ENCODE results near the gene UBE2G1. TPM values are rescaled to one million over a fixed set of nuclear protein-coding genes. Genes with fewer than 3 reads are reported as not detected.

UBE2G1 gene
- total and polyA plus RNA-seq, 9 of the 15 experiments (the other 6 are each of a cell fraction or from before 2014, with no cell fraction given), result 10.1 to 65.9 (median 29.7) TPM

- TF ChIP-seq POLR2A (conservative IDR thresholded peaks at IDR 0.05), result peak; percentile 79
- TF ChIP-seq, protein P1, sequence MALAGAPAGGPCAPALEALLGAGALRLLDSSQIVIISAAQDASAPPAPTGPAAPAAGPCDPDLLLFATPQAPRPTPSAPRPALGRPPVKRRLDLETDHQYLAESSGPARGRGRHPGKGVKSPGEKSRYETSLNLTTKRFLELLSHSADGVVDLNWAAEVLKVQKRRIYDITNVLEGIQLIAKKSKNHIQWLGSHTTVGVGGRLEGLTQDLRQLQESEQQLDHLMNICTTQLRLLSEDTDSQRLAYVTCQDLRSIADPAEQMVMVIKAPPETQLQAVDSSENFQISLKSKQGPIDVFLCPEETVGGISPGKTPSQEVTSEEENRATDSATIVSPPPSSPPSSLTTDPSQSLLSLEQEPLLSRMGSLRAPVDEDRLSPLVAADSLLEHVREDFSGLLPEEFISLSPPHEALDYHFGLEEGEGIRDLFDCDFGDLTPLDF (CRISPR knock-in tag; IDR thresholded peaks at IDR 0.05), result no peak
- no peak for TF ChIP-seq TCF3 (CRISPR knock-in tag; IDR thresholded peaks at IDR 0.05)
- no peak for TF ChIP-seq TCF7 (IDR thresholded peaks at IDR 0.05; ENCODE audit: borderline replicate concordance)
- TF ChIP-seq, protein P2, sequence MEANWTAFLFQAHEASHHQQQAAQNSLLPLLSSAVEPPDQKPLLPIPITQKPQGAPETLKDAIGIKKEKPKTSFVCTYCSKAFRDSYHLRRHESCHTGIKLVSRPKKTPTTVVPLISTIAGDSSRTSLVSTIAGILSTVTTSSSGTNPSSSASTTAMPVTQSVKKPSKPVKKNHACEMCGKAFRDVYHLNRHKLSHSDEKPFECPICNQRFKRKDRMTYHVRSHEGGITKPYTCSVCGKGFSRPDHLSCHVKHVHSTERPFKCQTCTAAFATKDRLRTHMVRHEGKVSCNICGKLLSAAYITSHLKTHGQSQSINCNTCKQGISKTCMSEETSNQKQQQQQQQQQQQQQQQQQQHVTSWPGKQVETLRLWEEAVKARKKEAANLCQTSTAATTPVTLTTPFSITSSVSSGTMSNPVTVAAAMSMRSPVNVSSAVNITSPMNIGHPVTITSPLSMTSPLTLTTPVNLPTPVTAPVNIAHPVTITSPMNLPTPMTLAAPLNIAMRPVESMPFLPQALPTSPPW (CRISPR knock-in tag; IDR thresholded peaks at IDR 0.05), result peak; percentile 76
- no peak for TF ChIP-seq CBX8 (IDR thresholded peaks at IDR 0.05; ENCODE audit: borderline replicate concordance, extremely low read depth, low read depth, low read length, poor library complexity, severe bottlenecking)
- no peak for TF ChIP-seq PRPF4 (IDR thresholded peaks at IDR 0.05; ENCODE audit: insufficient read depth, low read depth, low read length, poor library complexity, severe bottlenecking)
- TF ChIP-seq ZNF77 (CRISPR knock-in tag; IDR thresholded peaks at IDR 0.05), result no peak
- no peak for TF ChIP-seq ZFP36 (IDR thresholded peaks at IDR 0.05; ENCODE audit: low read depth, low read length, partially characterized antibody)
- TF ChIP-seq PHF21A (IDR thresholded peaks at IDR 0.05; ENCODE audit: borderline replicate concordance, low read depth), result no peak
- TF ChIP-seq, protein P3, sequence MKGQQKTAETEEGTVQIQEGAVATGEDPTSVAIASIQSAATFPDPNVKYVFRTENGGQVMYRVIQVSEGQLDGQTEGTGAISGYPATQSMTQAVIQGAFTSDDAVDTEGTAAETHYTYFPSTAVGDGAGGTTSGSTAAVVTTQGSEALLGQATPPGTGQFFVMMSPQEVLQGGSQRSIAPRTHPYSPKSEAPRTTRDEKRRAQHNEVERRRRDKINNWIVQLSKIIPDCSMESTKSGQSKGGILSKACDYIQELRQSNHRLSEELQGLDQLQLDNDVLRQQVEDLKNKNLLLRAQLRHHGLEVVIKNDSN (CRISPR knock-in tag; IDR thresholded peaks at IDR 0.05), result no peak
- no peak for TF ChIP-seq NR2F6 (CRISPR knock-in tag; IDR thresholded peaks at IDR 0.05)
- no peak for TF ChIP-seq MCM7 (IDR thresholded peaks at IDR 0.05)
- peak; percentile 90 for TF ChIP-seq HCFC1 (IDR thresholded peaks at IDR 0.05; ENCODE audit: low read depth, low read length)
- no peak for TF ChIP-seq E2F4 (CRISPR knock-in tag; IDR thresholded peaks at IDR 0.05; ENCODE audit: low read depth)
- TF ChIP-seq NRF1 (conservative IDR thresholded peaks at IDR 0.05 in 1 of 2, IDR thresholded peaks at IDR 0.05 in 1 of 2), result peak; percentile 92
- TF ChIP-seq ZNF778 (CRISPR knock-in tag; IDR thresholded peaks at IDR 0.05), result no peak
- peak; percentile 56; the same call in 1 of the 2 replicates for TF ChIP-seq GABPB1 (CRISPR knock-in tag; IDR thresholded peaks at IDR 0.05)
- TF ChIP-seq GATAD2B (IDR thresholded peaks at IDR 0.05; ENCODE audit: borderline replicate concordance), result no peak
- TF ChIP-seq ARHGAP35 (IDR thresholded peaks at IDR 0.05; ENCODE audit: partially characterized antibody), result no peak
- no peak for TF ChIP-seq HNRNPH1 (optimal IDR thresholded peaks at IDR 0.05; ENCODE audit: low read depth, low read length)
- TF ChIP-seq TOE1 (IDR thresholded peaks at IDR 0.05; ENCODE audit: borderline replicate concordance), result no peak
- TF ChIP-seq TOE1 (CRISPR knock-in tag; IDR thresholded peaks at IDR 0.05; ENCODE audit: borderline replicate concordance, low read depth), result 0 out of 2 replicates have a peak, but pooled peaks have one; percentile 29
- no peak for TF ChIP-seq PHTF2 (CRISPR knock-in tag; IDR thresholded peaks at IDR 0.05)
- TF ChIP-seq HES1 (IDR thresholded peaks at IDR 0.05; ENCODE audit: low read depth), result no peak
Measured at GRCh38 chr17:4366327-4367063, at the start of gene UBE2G1 (continued).

Measured in K562 (cell line).